ENCODE measurements around the gene BBS9. TPM values are rescaled to one million over a fixed set of nuclear protein-coding genes. Genes with fewer than 3 reads are reported as not detected.
"Not testable (repeated sequence)": the region's sequence is repeated elsewhere in the genome, so short reads cannot be mapped to it uniquely, and the experiment has no call there.

Gene BBS9
- 13.4 and 14.3 TPM in 2 replicates for total RNA-seq (2014; rRNA removed; shearing (Covaris generic); ENCODE audit: low replicate concordance)

- peak; percentile 98 for DNase-seq (ENCODE audit: low read depth)
- in situ Hi-C loops (cut with HindIII; ENCODE audit: low pct_unique_long_range_greater_than_20kb, low sequenced_read_pairs), result no loop called here
Measured at GRCh38 chr7:33128990-33129805, at the start of gene BBS9. BBS9 (plus strand) TSS chr7:33129564; CDS start chr7:33146253, 16,689 bp downstream.

- in situ Hi-C loops (cut with HindIII; ENCODE audit: low pct_unique_long_range_greater_than_20kb, low sequenced_read_pairs), result no loop called here
- DNase-seq (ENCODE audit: low read depth), result no peak
Measured at GRCh38 chr7:33079763-33080690, 49.3 kb upstream of the BBS9 start.

GRCh38 chr7:33087356-33087755 lies 42.0 kb upstream of the BBS9 start:
- in situ Hi-C loops (cut with HindIII; ENCODE audit: low pct_unique_long_range_greater_than_20kb, low sequenced_read_pairs), result no loop called here
- no peak for DNase-seq (ENCODE audit: low read depth)

- in situ Hi-C loops (cut with HindIII; ENCODE audit: low pct_unique_long_range_greater_than_20kb, low sequenced_read_pairs), result no loop called here
- no peak for DNase-seq (ENCODE audit: low read depth)
Measured at GRCh38 chr7:33087858-33088257, 41.5 kb upstream of the BBS9 start.

GRCh38 chr7:33089142-33089541 lies 40.2 kb upstream of the BBS9 start:
- DNase-seq (ENCODE audit: low read depth), result no peak
- in situ Hi-C loops (cut with HindIII; ENCODE audit: low pct_unique_long_range_greater_than_20kb, low sequenced_read_pairs), result no loop called here

GRCh38 chr7:33091111-33091531 lies 38.2 kb upstream of the BBS9 start:
- in situ Hi-C loops (cut with HindIII; ENCODE audit: low pct_unique_long_range_greater_than_20kb, low sequenced_read_pairs), result no loop called here
- no peak for DNase-seq (ENCODE audit: low read depth)

GRCh38 chr7:33091641-33092191 lies 37.6 kb upstream of the BBS9 start:
- no peak for DNase-seq (ENCODE audit: low read depth)
- in situ Hi-C loops (cut with HindIII; ENCODE audit: low pct_unique_long_range_greater_than_20kb, low sequenced_read_pairs), result no loop called here

GRCh38 chr7:33093266-33093665 lies 36.1 kb upstream of the BBS9 start:
- no peak for DNase-seq (ENCODE audit: low read depth)
- in situ Hi-C loops (cut with HindIII; ENCODE audit: low pct_unique_long_range_greater_than_20kb, low sequenced_read_pairs), result no loop called here

GRCh38 chr7:33094745-33095275 lies 34.6 kb upstream of the BBS9 start:
- in situ Hi-C loops (cut with HindIII; ENCODE audit: low pct_unique_long_range_greater_than_20kb, low sequenced_read_pairs); DNase-seq (ENCODE audit: low read depth): not testable (repeated sequence)

GRCh38 chr7:33099154-33099940 lies 30.0 kb upstream of the BBS9 start:
- in situ Hi-C loops (cut with HindIII; ENCODE audit: low pct_unique_long_range_greater_than_20kb, low sequenced_read_pairs), result no loop called here
- DNase-seq (ENCODE audit: low read depth), result no peak

GRCh38 chr7:33100770-33101169 lies 28.6 kb upstream of the BBS9 start:
- in situ Hi-C loops (cut with HindIII; ENCODE audit: low pct_unique_long_range_greater_than_20kb, low sequenced_read_pairs), result no loop called here
- no peak for DNase-seq (ENCODE audit: low read depth)

GRCh38 chr7:33101906-33102305 lies 27.5 kb upstream of the BBS9 start:
- no peak for DNase-seq (ENCODE audit: low read depth)
- in situ Hi-C loops (cut with HindIII; ENCODE audit: low pct_unique_long_range_greater_than_20kb, low sequenced_read_pairs), result no loop called here

GRCh38 chr7:33107136-33108066 lies 22.0 kb upstream of the BBS9 start:
- in situ Hi-C loops (cut with HindIII; ENCODE audit: low pct_unique_long_range_greater_than_20kb, low sequenced_read_pairs), result no loop called here
- peak; percentile 53 for DNase-seq (ENCODE audit: low read depth)

- DNase-seq (ENCODE audit: low read depth), result no peak
- in situ Hi-C loops (cut with HindIII; ENCODE audit: low pct_unique_long_range_greater_than_20kb, low sequenced_read_pairs), result no loop called here
Measured at GRCh38 chr7:33108554-33109004, 20.8 kb upstream of the BBS9 start.

- in situ Hi-C loops (cut with HindIII; ENCODE audit: low pct_unique_long_range_greater_than_20kb, low sequenced_read_pairs), result no loop called here
- DNase-seq (ENCODE audit: low read depth), result peak; percentile 73
Measured at GRCh38 chr7:33109005-33109757, 20.2 kb upstream of the BBS9 start, which contains the start of gene RP9. RP9 (minus strand) TSS chr7:33109404; CDS start chr7:33109372, 32 bp downstream.

GRCh38 chr7:33109758-33110238 lies 19.6 kb upstream of the BBS9 start:
- in situ Hi-C loops (cut with HindIII; ENCODE audit: low pct_unique_long_range_greater_than_20kb, low sequenced_read_pairs), result no loop called here
- DNase-seq (ENCODE audit: low read depth), result no peak
